Measurements from ENCODE around the gene COL9A3.
"Not testable (repeated sequence)": the region's sequence is repeated elsewhere in the genome, so short reads cannot be mapped to it uniquely, and the experiment has no call there.

The COL9A3 gene

DNA sequence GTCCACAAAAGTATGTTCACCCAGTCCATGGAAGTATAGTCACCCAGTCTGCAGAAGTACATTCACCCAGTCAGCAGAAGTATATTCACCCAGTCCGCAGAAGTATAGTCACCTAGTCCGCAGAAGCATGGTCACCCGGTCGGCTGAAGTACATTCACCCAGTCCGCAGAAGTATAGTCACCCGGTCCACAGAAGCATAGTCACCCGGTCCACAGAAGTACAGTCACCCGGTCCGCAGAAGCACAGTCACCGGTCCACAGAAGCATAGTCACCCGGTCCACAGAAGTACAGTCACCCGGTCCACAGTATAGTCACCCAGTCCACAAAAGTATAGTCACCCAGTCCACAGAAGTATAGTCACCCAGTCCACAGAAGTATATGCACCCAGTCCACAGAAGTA is 36.0 kb downstream of the COL9A3 start:
- no peak overlapping the region for H3K4me3 ChIP-seq (ENCODE audit: low read depth, low read length)

DNA sequence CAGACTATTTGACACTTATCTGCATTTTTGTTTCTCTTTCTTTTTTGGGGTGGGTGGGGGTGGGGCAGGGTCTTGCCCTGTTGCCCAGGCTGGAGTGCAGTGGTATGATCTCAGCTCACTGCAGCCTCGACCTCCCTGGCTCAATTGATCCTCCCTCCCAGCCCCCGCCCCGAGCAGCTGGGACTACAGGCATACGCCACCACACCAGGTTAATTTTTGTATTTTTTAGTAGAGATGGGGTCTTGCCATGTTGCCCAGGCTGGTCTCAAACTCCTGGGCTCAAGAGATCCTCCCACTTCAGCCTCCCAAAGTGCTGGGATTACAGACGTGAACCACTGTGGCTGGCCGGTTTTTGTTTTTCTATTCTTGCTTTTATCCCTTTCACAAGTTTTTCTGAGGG is 36.5 kb downstream of the COL9A3 start:
- H3K4me3 ChIP-seq (ENCODE audit: low read depth, low read length), result not testable (repeated sequence)

- no peak overlapping the region for H3K4me3 ChIP-seq (ENCODE audit: low read depth, low read length)
These were observed 37.3 kb downstream of the COL9A3 start for GRCh38 chr20:62854121-62854520.

GRCh38 chr20:62855120-62855519 is 38.3 kb downstream of the COL9A3 start:
- H3K4me3 ChIP-seq (ENCODE audit: low read depth, low read length), result no peak overlapping the region

- no peak overlapping the region for H3K4me3 ChIP-seq (ENCODE audit: low read depth, low read length)
These were observed 40.2 kb downstream of the COL9A3 start for GRCh38 chr20:62856931-62857619.

DNA sequence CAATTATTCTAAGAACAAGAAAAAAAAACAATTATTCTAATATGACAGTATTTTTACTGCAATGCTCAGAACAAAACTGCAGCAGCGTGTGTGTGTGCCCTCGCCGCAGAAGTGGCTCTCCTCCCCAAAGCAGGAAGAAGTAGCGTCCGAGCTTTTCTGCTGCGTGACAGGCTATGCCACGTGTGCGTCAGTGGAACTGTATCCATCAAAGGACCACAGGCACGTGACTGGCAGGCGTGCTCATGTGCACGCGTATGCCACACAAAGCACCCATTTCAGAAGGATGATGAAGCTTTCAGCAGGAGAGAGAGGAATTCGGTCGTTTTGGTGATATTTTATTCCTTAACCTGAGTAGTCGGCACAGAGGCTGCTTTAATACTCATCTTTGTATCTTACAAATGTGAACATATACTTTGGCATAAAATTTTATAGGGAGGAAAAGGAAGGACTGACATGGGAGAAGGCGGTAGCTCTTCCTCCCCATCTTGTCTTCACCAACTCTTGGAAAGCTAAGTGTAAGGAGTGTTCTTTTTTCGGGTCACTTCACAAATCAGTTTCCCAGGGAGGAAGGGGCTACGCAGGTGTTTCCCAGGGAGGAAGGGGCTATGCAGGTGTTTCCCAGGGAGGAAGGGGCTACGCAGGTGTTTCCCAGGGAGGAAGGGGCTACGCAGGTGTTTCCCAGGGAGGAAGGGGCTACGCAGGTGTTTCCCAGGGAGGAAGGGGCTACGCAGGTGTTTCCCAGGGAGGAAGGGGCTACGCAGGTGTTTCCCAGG is 41.4 kb downstream of the COL9A3 start:
- H3K4me3 ChIP-seq (ENCODE audit: low read depth, low read length), result no peak overlapping the region

DNA sequence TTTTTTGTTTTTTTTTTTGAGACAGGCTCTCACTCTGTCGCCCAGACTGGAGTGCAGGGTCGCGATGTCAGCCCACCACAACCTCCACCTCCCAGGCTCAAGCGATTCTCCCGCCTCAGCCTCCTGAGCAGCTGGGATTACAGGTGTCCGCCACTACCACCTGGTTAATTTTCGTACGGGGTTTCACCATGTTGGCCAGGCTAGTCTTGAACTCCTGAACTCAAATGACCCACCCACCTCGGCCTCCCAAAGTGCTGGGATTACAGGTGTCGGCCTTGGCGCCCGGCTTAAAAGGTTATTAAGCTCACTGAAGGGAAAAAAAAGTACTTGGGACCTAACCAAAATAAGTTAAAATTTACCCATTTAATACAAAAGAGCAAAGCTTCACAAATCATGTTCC is 42.9 kb downstream of the COL9A3 start:
- no peak overlapping the region for H3K4me3 ChIP-seq (ENCODE audit: low read depth, low read length)

- peak overlapping the region; percentile 43 for H3K4me3 ChIP-seq (ENCODE audit: low read depth, low read length)
These were observed 43.6 kb downstream of the COL9A3 start for GRCh38 chr20:62860391-62860923.

- H3K4me3 ChIP-seq (ENCODE audit: low read depth, low read length), result peak overlapping the region; percentile 55
These were observed 44.3 kb downstream of the COL9A3 start for GRCh38 chr20:62860924-62861691.

DNA sequence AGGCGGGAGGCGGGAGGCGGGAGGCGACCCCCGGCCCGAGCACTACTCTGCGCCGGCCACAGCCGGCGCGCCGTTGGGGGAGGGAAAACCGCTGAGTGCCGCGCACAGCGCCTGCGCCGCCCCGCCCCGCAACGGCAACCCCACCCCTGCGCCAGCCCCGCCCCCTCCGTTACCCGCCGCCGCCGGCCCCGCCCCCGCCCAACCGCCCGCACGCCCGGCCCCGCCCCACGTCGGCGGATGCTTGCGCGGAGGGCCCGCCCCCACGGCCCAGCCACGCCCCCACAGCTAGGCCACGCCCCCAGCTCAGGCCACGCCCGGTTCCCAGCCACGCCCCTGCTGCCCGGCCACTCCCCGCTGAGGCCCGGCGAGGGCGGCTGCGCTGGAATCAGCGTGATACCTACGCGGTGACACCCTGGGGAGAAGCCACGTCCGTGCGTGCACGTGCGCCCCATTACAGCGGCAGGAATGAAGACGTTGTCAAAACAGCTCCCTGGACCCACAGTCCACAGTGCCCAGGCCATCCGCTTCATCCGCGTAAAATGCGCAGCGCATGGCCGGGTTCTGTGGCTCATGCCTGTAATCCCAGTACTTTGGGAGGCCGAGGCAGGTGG is 45.0 kb downstream of the COL9A3 start, which contains the start of gene TCFL5:
Gene TCFL5 (minus strand): TSS at position 97 of the 611 bp plus-strand sequence. CDS start 152 bp downstream, outside the sequence.
- H3K4me3 ChIP-seq (ENCODE audit: low read depth, low read length), result peak within 1 kb of the TSS; percentile 55

DNA sequence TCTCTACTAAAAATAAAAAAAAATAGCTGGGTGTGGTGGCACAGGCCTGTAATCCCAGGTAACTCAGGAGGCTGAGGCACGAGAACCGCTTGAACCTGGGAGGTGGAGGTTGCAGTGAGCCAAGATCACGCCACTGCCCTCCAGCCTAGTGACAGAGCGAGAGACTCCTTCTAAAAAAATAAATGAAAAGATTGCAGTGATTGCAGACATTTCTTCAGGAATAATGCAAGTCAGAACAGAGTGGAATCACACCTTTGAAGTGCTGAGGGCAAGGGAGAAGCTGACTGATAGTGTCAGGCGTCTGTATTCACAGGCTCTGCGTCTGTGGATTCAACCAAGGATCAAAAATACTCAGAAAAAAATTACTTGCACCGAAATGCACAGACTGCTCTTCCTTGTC is 47.4 kb downstream of the COL9A3 start:
- no peak overlapping the region for H3K4me3 ChIP-seq (ENCODE audit: low read depth, low read length)

GRCh38 chr20:62872184-62872847 is 55.5 kb downstream of the COL9A3 start:
- no peak overlapping the region for H3K4me3 ChIP-seq (ENCODE audit: low read depth, low read length)

GRCh38 chr20:62872862-62873261 is 56.0 kb downstream of the COL9A3 start:
- no peak overlapping the region for H3K4me3 ChIP-seq (ENCODE audit: low read depth, low read length)

GRCh38 chr20:62873280-62873679 is 56.4 kb downstream of the COL9A3 start:
- H3K4me3 ChIP-seq (ENCODE audit: low read depth, low read length), result no peak overlapping the region

GRCh38 chr20:62873681-62874031 is 56.8 kb downstream of the COL9A3 start:
- not testable (repeated sequence) for H3K4me3 ChIP-seq (ENCODE audit: low read depth, low read length)

GRCh38 chr20:62874964-62875344 is 58.1 kb downstream of the COL9A3 start:
- H3K4me3 ChIP-seq (ENCODE audit: low read depth, low read length), result no peak overlapping the region

- H3K4me3 ChIP-seq (ENCODE audit: low read depth, low read length), result no peak overlapping the region
These were observed 58.8 kb downstream of the COL9A3 start for GRCh38 chr20:62875419-62876361.

DNA sequence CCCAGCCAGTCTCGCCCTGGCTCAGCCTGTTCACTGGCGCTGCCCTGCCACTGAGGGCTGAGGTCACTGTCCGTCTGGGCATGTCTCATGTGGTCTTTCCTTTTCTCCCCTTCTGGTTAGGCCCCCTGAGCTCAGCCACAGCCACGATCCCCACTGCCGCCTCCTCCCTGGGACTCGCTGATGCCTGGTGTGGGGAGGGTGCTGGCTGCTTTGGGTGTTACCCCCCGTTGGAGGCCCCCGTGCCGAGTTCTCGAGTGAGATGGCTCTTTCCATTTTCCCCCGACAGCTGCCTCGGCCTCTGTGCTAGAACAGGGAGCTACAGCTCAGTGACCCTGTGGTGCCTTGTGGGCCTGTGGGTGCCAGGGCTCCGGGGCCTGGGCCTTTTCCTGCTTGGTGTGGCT is 59.7 kb downstream of the COL9A3 start:
- no peak overlapping the region for H3K4me3 ChIP-seq (ENCODE audit: low read depth, low read length)

Measured in iPS-11a (cell line).